ENCODE data around the gene AGGF1.
"Not testable (repeated sequence)": the region's sequence is repeated elsewhere in the genome, so short reads cannot be mapped to it uniquely, and the experiment has no call there.

The AGGF1 gene, protein sequence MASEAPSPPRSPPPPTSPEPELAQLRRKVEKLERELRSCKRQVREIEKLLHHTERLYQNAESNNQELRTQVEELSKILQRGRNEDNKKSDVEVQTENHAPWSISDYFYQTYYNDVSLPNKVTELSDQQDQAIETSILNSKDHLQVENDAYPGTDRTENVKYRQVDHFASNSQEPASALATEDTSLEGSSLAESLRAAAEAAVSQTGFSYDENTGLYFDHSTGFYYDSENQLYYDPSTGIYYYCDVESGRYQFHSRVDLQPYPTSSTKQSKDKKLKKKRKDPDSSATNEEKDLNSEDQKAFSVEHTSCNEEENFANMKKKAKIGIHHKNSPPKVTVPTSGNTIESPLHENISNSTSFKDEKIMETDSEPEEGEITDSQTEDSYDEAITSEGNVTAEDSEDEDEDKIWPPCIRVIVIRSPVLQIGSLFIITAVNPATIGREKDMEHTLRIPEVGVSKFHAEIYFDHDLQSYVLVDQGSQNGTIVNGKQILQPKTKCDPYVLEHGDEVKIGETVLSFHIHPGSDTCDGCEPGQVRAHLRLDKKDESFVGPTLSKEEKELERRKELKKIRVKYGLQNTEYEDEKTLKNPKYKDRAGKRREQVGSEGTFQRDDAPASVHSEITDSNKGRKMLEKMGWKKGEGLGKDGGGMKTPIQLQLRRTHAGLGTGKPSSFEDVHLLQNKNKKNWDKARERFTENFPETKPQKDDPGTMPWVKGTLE

GRCh38 chr5:77030097-77031071, at the start of gene AGGF1:
Gene AGGF1, plus strand, starts transcription at chr5:77030404. Its CDS starts 363 bp downstream, at chr5:77030767.
- peak; percentile 72 to 75 for DNase-seq (ENCODE audit: low read depth in 2 of 2)

DNA sequence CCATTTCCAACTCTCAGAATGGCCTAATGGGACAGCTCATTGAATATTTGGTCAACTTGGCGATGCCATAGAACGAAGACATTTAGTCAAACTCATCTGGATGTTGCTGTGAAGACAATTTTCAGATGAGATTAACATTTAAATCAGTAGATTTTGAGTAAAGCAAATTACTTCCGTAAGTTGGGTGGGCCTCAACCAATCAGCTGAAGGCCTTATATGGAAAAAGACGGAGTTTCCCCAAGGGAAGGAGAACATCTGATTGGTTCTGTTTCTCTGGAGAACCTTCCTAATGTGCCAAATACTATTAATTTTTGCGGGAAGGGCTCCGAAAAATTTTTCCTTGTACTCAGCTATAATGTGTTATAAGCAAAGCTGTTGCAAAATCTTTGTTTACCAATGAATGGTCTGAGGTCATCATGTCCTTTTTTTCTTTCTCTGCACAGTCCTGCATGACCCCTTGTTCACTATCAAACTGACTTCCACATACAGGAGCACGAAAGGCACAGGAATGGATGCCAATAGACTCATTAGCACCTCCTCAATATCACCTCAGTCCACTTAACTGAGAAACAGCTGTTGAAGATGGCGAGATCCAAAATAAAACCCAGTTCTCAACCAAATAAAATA, 49.6 kb upstream of the AGGF1 start:
- no peak for DNase-seq (ENCODE audit: low read depth in 2 of 2)

DNA sequence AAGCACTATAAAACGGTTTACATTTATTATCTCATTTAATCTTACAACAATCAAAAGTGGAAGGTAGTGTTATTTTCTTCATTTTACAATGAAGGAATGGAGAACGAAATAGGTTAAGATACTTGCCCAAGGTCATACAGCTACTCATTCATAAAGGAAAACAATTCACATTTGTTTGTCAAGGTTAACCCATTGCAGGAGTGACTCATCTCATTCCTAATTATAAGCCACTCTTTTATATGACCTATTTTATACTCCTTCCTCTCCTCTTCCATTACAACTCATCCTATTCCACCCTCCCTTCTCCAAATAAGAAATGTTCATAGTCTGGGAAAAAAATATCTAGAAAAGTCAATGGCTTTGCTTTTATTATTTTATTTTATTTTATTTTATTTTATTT, 47.8 kb upstream of the AGGF1 start:
- DNase-seq (ENCODE audit: low read depth in 2 of 2): no peak

DNA sequence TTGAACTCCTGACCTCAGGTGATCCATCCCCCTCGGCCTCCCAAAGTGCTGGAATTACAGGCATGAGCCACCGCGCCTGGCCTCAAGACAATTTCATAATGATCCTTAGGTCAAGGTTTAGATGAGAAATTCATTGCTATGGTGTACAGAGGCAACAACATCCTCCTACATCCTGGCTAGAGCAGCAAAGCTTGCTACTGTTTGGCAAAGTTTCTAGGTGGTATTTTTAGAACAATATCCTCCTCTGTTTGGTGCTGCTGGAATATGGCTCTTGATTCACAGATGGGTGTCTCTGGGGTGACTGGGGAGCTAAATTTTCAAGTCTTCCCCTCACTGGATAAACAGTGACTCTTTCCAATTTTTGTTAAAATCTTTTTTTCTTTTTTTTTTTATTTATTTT, 46.7 kb upstream of the AGGF1 start:
- no peak for DNase-seq (ENCODE audit: low read depth in 2 of 2)

- no peak for DNase-seq (ENCODE audit: low read depth in 2 of 2)
These were observed 43.2 kb upstream of the AGGF1 start for GRCh38 chr5:76986825-76987526.

GRCh38 chr5:76990899-76991459, 39.2 kb upstream of the AGGF1 start:
- DNase-seq (ENCODE audit: low read depth in 2 of 2): no peak

- DNase-seq (ENCODE audit: low read depth in 2 of 2): not testable (repeated sequence)
These were observed 36.8 kb upstream of the AGGF1 start for GRCh38 chr5:76993436-76993835.

GRCh38 chr5:76994337-76994736, 35.9 kb upstream of the AGGF1 start:
- DNase-seq (ENCODE audit: low read depth in 2 of 2): no peak

GRCh38 chr5:76998251-76998650, 32.0 kb upstream of the AGGF1 start:
- DNase-seq (ENCODE audit: low read depth in 2 of 2): not testable (repeated sequence)

DNA sequence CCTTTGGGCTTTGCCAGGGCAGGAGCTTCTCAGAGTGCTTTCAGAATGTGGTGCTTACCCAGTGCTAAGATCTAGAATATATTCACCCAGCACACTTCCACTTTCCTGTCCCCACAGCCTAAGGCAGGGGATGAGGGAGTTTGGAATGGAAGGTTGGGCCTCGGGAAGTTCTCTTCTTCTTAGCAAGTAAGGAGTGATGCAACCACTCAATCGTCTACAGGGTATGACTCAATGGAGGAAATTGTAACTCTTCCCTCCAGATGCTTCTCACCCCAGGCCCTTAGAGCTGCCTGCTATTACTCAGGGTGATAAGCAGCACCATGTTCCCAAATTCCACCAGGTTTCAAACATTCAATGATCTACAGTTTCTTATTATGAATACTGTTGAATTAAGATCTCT, 30.8 kb upstream of the AGGF1 start:
- no peak for DNase-seq (ENCODE audit: low read depth in 2 of 2)

DNA sequence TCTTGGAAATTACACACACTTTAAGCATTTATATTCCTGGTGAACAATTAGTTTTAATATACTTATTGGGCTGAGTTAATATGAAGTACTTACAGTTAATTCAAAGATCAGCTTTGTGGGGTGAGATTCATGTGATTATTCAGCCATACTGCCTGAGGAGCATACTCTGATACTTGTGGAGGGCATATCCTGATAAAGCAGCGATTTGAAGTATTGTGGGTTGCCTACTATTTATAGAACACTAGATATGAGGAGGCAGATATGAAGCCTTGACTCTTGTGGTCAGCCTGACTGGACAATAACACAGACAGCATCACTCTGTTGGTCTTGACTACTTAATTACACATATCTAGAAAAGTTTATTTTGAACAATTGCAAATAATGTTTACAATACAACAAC, 27.0 kb upstream of the AGGF1 start:
- no peak for DNase-seq (ENCODE audit: low read depth in 2 of 2)

GRCh38 chr5:77006124-77006523, 24.1 kb upstream of the AGGF1 start:
- DNase-seq (ENCODE audit: low read depth in 2 of 2): no peak

- no peak for DNase-seq (ENCODE audit: low read depth in 2 of 2)
These were observed 21.8 kb upstream of the AGGF1 start for GRCh38 chr5:77008413-77008812.

DNA sequence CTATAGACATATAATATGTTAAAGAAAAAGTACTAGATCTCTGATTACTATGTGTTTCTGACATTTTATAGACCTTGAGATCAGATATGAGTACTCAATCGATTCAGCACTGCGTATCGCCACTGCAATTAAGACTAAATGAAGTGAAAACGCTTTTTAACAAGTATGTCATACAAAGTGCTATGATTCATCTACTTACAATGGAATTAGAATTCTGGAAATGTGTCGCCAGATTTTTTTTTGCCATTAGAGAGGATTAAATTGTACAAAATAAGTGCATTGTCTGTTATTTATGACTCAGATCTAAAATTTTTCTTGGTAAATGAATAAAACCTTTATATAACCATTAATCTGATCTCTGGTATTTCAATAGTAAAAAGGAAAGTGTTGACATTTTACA, 20.0 kb upstream of the AGGF1 start:
- DNase-seq (ENCODE audit: low read depth in 2 of 2): no peak

DNA sequence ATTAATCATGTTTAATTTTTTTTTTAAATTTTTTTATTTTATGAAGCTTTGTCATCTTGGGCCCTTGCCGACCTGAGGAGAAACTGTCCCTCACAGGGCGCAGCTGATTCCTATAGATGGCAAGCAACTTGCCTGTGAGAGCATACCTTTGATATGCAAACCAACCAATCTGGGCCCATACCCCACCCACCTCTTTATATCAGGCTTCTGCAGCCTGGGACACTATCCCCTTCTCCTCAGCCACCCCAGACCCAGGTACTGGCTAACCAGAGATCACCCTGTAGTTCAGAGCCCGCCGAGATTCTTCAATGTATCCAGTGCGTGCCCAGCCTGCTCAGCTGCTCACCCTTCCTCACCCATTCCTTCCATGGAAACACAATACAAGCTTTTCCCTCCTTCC, 18.7 kb upstream of the AGGF1 start:
- DNase-seq (ENCODE audit: low read depth in 2 of 2): no peak

- DNase-seq (ENCODE audit: low read depth in 2 of 2): no peak
These were observed 17.6 kb upstream of the AGGF1 start for GRCh38 chr5:77012601-77013000.

- DNase-seq (ENCODE audit: low read depth in 2 of 2): no peak
These were observed 14.2 kb upstream of the AGGF1 start for GRCh38 chr5:77015938-77016569.

- no peak for DNase-seq (ENCODE audit: low read depth in 2 of 2)
These were observed 13.2 kb upstream of the AGGF1 start for GRCh38 chr5:77016962-77017361.

GRCh38 chr5:77017668-77018067, 12.5 kb upstream of the AGGF1 start:
- no peak for DNase-seq (ENCODE audit: low read depth in 2 of 2)

All from stimulated activated CD8-positive, alpha-beta memory T cell treated with anti-CD3 and anti-CD28 coated beads, Interleukin-7, amount 100 ng/mL, for 1 hour (primary cell).